Liver (tissue), 9 donors: Measurements from ENCODE around the gene PGAM1. TPM values are rescaled to one million over a fixed set of nuclear protein-coding genes. Genes with fewer than 3 reads are reported as not detected.
A peak's percentile ranks its signal among the peaks of the same experiment; 100 is the strongest.

Source experiments
- DNase-seq: peaks from one replicate; pipeline ENCODE4 v3.0.0-alpha.2; 2017; ENCODE audit warnings: low spot score
- H3K27ac ChIP-seq, 2 donors: one replicate each; pipeline ENCODE4 v1.7.0; 2013; ENCODE audit warnings: inconsistent platforms in 2 of 2, low read length in 2 of 2, control low read depth in 1 of 2, low read depth in 1 of 2, mild to moderate bottlenecking in 1 of 2
- H3K27me3 ChIP-seq, 4 donors: one replicate each; pipeline versions ENCODE4 v1.6.1 to v1.7.0; 2013; ENCODE audit warnings: low read length in 3 of 4, inconsistent platforms in 1 of 4, mild to moderate bottlenecking in 1 of 4, moderate library complexity in 1 of 4; ENCODE audit not compliant: control insufficient read depth in 4 of 4, insufficient read depth in 4 of 4
- H3K36me3 ChIP-seq, 4 donors: one replicate each; pipeline versions ENCODE4 v1.6.1 to v1.7.0; 2013; ENCODE audit warnings: low read length in 3 of 4, mild to moderate bottlenecking in 3 of 4, low read depth in 1 of 4, moderate library complexity in 1 of 4; ENCODE audit not compliant: control insufficient read depth in 4 of 4, insufficient read depth in 3 of 4
- H3K4me1 ChIP-seq, 4 donors: one replicate each; pipeline versions ENCODE4 v1.6.1 to v1.7.0; 2013; ENCODE audit warnings: low read length in 3 of 4, mild to moderate bottlenecking in 3 of 4, moderate library complexity in 1 of 4; ENCODE audit not compliant: control insufficient read depth in 4 of 4, insufficient read depth in 4 of 4
- H3K4me3 ChIP-seq, 3 donors: one replicate each; pipeline versions ENCODE4 v1.6.1 to v1.7.0; 2013; ENCODE audit warnings: low read length in 3 of 3, control low read depth in 1 of 3, low read depth in 1 of 3, mild to moderate bottlenecking in 1 of 3
- H3K9ac ChIP-seq, 2 donors: one replicate each; pipeline ENCODE4 v1.7.0; 2013; ENCODE audit warnings: low read length in 2 of 2, mild to moderate bottlenecking in 2 of 2, moderate library complexity in 2 of 2, control low read depth in 1 of 2, low read depth in 1 of 2
- H3K9me3 ChIP-seq, 4 donors: one replicate each; pipeline versions ENCODE4 v1.6.1 to v1.7.0; 2013; ENCODE audit warnings: low read length in 3 of 4; ENCODE audit not compliant: control insufficient read depth in 4 of 4
- ATF3 ChIP-seq: IDR thresholded peaks from 2 replicates; pipeline ENCODE4 v1.6.1; 2016; ENCODE audit warnings: antibody characterized with exemption
- CTCF ChIP-seq: fragments of 150-350 bp; IDR thresholded peaks from 2 replicates; pipeline ENCODE4 v1.5.1; 2017; ENCODE audit warnings: improper control_type of control experiment, low read depth, low read length; ENCODE audit not compliant: missing input control
- EGR1 ChIP-seq, 2 donors: IDR thresholded peaks; 2 replicates each; pipeline ENCODE4 v1.6.1; 2016 to 2018; ENCODE audit warnings: antibody characterized with exemption in 2 of 2, low read depth in 2 of 2
- FOXA1 ChIP-seq: IDR thresholded peaks from 2 replicates; pipeline ENCODE4 v1.6.1; 2016; ENCODE audit warnings: antibody characterized with exemption
- GABPA ChIP-seq, 2 donors: IDR thresholded peaks in 1 of 2; conservative IDR thresholded peaks in 1 of 2; 2 replicates each; pipeline ENCODE4 v1.6.1; 2016; ENCODE audit warnings: antibody characterized with exemption in 2 of 2, mild to moderate bottlenecking in 1 of 2, moderate library complexity in 1 of 2
- HNF4A ChIP-seq, 2 donors: conservative IDR thresholded peaks; 2 replicates each; pipeline ENCODE4 v1.6.1; 2016; ENCODE audit warnings: antibody characterized with exemption in 2 of 2, mild to moderate bottlenecking in 2 of 2
- HNF4G ChIP-seq: IDR thresholded peaks from 2 replicates; pipeline ENCODE4 v1.6.1; 2016; ENCODE audit warnings: antibody characterized with exemption
- JUND ChIP-seq, 2 donors: IDR thresholded peaks; 2 replicates each; pipeline ENCODE4 v1.6.1; 2016; ENCODE audit warnings: antibody characterized with exemption in 2 of 2
- MAX ChIP-seq: IDR thresholded peaks from 2 replicates; pipeline ENCODE4 v1.6.1; 2016; ENCODE audit warnings: antibody characterized with exemption
- NR2F2 ChIP-seq: IDR thresholded peaks from 2 replicates; pipeline ENCODE4 v1.6.1; 2016; ENCODE audit warnings: antibody characterized with exemption
- RAD21 ChIP-seq, 2 donors: IDR thresholded peaks; 2 replicates each; pipeline ENCODE4 v1.6.1; 2016; ENCODE audit warnings: antibody characterized with exemption in 2 of 2, mild to moderate bottlenecking in 2 of 2
- REST ChIP-seq: IDR thresholded peaks from 2 replicates; pipeline ENCODE4 v1.6.1; 2016; ENCODE audit warnings: antibody characterized with exemption, mild to moderate bottlenecking
- RXRA ChIP-seq, 2 donors: IDR thresholded peaks; 2 replicates each; pipeline ENCODE4 v1.6.1; 2017 to 2018; ENCODE audit warnings: antibody characterized with exemption in 2 of 2, mild to moderate bottlenecking in 1 of 2
- SP1 ChIP-seq: IDR thresholded peaks from 2 replicates; pipeline ENCODE4 v1.6.1; 2018; ENCODE audit warnings: antibody characterized with exemption, mild to moderate bottlenecking
- TAF1 ChIP-seq: conservative IDR thresholded peaks from 2 replicates; pipeline ENCODE4 v1.6.1; 2016; ENCODE audit warnings: antibody characterized with exemption, mild to moderate bottlenecking
- YY1 ChIP-seq: IDR thresholded peaks from 2 replicates; pipeline ENCODE4 v1.6.1; 2016; ENCODE audit warnings: antibody characterized with exemption, mild to moderate bottlenecking
- ZBTB33 ChIP-seq: IDR thresholded peaks from 2 replicates; pipeline ENCODE4 v1.6.1; 2016; ENCODE audit warnings: antibody characterized with exemption
- WGBS: extraction: QIAGEN DNeasy Blood & Tissue Kit; methylation state at CpG from one replicate; pipeline ENCODE4 v1.1.7; 2013; 5-methylcytosine and 5-hydroxymethylcytosine counted together
- polyA plus RNA-seq, 2 donors: library from polyadenylated mRNA; stranded (reverse) in 1 of 2; unstranded in 1 of 2; fragments of 200-250 nt in 1 of 2; fragments of >200 nt in 1 of 2; fragmentation: Nextera tagmentation in 1 of 2; extraction: Ambion mirVana in 1 of 2; gene quantifications; one replicate each; pipeline versions ENCODE4 v1.2.1 to v1.2.3, GENCODE V29; 2013 to 2015
- total RNA-seq, 2 donors: library from RNA; depleted of rRNA; stranded (reverse); fragments of >200 nt; gene quantifications; one replicate each; pipeline ENCODE4 v1.2.3, GENCODE V29; 2014
- donor health status: healthy.
- donor health status: healthy.
- donor health status: healthy.
- donor health status: healthy.
- donor health status: healthy.

PGAM1 gene
- total and polyA plus RNA-seq, 4 donors = 52.0 to 178 (median 106) TPM

GRCh38 chr10:97399843-97400545 is 26.0 kb upstream of the PGAM1 start:
- DNase-seq = peak; percentile 46
- 37% methylated on average over 21 of the region's 21 CpGs for WGBS
- no peak for TF ChIP-seq EGR1 (IDR thresholded peaks at IDR 0.05; ENCODE audit: low read depth in 2 of 2)
- no peak for TF ChIP-seq RXRA (IDR thresholded peaks at IDR 0.05)
- TF ChIP-seq YY1 = no peak
- no peak for TF ChIP-seq GABPA (IDR thresholded peaks at IDR 0.05 in 1 of 2, conservative IDR thresholded peaks at IDR 0.05 in 1 of 2)
- no peak for TF ChIP-seq HNF4A (conservative IDR thresholded peaks at IDR 0.05)
- TF ChIP-seq ZBTB33 = no peak
- TF ChIP-seq TAF1 = no peak
- no peak for TF ChIP-seq SP1
- TF ChIP-seq MAX = no peak
- TF ChIP-seq FOXA1 = no peak
- no peak for TF ChIP-seq CTCF
- no peak for TF ChIP-seq ATF3
- no peak for TF ChIP-seq RAD21 (IDR thresholded peaks at IDR 0.05)

GRCh38 chr10:97400665-97401454 is 25.1 kb upstream of the PGAM1 start, which contains the start of gene RRP12:
Gene RRP12 (minus strand): TSS chr10:97401340. CDS start chr10:97401231, 109 bp downstream.
- Histone ChIP-seq H3K27ac (peak within 1 kb of the TSS; percentile 71 to 75), H3K36me3 (peaks cover 4 to 9% (median 6%) of the 10 kb centered on the region in 4 donors), H3K4me3 (peak within 1 kb of the TSS; percentile 62 to 86 (median 74)), H3K9ac (peak within 1 kb of the TSS; percentile 59 to 83), H3K4me1 (peaks cover 6 to 11% (median 7%) of the 10 kb centered on the region in 4 donors), H3K9me3 (no peaks in the 10 kb centered on the region), H3K27me3 (no peaks in the 10 kb centered on the region)
- under 1% methylated on average over 39 of the region's 39 CpGs for WGBS
- peak; percentile 81 for DNase-seq
- peak; percentile 29 for TF ChIP-seq FOXA1
- peak in 1 of 2 donors; percentile 32 for TF ChIP-seq RAD21 (IDR thresholded peaks at IDR 0.05)
- peak; percentile 99 for TF ChIP-seq GABPA (IDR thresholded peaks at IDR 0.05 in 1 of 2, conservative IDR thresholded peaks at IDR 0.05 in 1 of 2)
- TF ChIP-seq JUND (IDR thresholded peaks at IDR 0.05) = no peak
- TF ChIP-seq HNF4A (conservative IDR thresholded peaks at IDR 0.05) = no peak
- peak; percentile 12 for TF ChIP-seq REST
- TF ChIP-seq EGR1 (IDR thresholded peaks at IDR 0.05; ENCODE audit: low read depth in 2 of 2) = peak in 1 of 2 donors; percentile 18
- no peak for TF ChIP-seq NR2F2
- peak; percentile 6 for TF ChIP-seq SP1
- no peak for TF ChIP-seq HNF4G
- TF ChIP-seq YY1 = no peak
- TF ChIP-seq ZBTB33 = no peak
- peak; percentile 4 to 29 for TF ChIP-seq RXRA (IDR thresholded peaks at IDR 0.05)
- no peak for TF ChIP-seq ATF3

More at GRCh38 chr10:97399843-97400545, 26.0 kb upstream of the PGAM1 start:
- Histone ChIP-seq H3K4me3 (peak overlapping the region; percentile 62 to 86 (median 74)), H3K27ac (peak overlapping the region; percentile 71 to 75), H3K27me3 (no peaks in the 10 kb centered on the region), H3K9me3 (no peaks in the 10 kb centered on the region), H3K36me3 (peaks cover 6 to 9% (median 7%) of the 10 kb centered on the region in 4 donors), H3K9ac (peak overlapping the region; percentile 59 to 83), H3K4me1 (peaks cover 6 to 11% (median 7%) of the 10 kb centered on the region in 4 donors)
